ENCODE measurements around the gene GLS2.

GLS2 gene

GRCh38 chr12:56434828-56435227 is 53.1 kb downstream of the GLS2 start:
- no peak for DNase-seq

GRCh38 chr12:56431850-56432249 is 56.1 kb downstream of the GLS2 start:
- DNase-seq: no peak

- no peak for DNase-seq
Measured at GRCh38 chr12:56431288-56431687, 56.7 kb downstream of the GLS2 start.

GRCh38 chr12:56425940-56426438 is 62.0 kb downstream of the GLS2 start:
- no peak for DNase-seq

- DNase-seq: no peak
Measured at GRCh38 chr12:56425193-56425592, 62.8 kb downstream of the GLS2 start.
